GM19397 (cell line): ENCODE data around the gene CAMK4.
A peak's percentile ranks its signal among the peaks of the same experiment; 100 is the strongest.

Source experiments
- ATAC-seq: cut with Tn5 transposase; IDR thresholded peaks from one replicate; pipeline ENCODE4 v1.9.1; 2021; ENCODE audit warnings: mild to moderate bottlenecking, moderate library complexity; ENCODE audit not compliant: unreplicated experiment

Gene CAMK4

GRCh38 chr5:111223787-111224560 lies at the start of gene CAMK4:
Gene CAMK4 (plus strand): TSS chr5:111224384. CDS start chr5:111224484, 100 bp downstream.
- peak; percentile 86 for ATAC-seq

DNA sequence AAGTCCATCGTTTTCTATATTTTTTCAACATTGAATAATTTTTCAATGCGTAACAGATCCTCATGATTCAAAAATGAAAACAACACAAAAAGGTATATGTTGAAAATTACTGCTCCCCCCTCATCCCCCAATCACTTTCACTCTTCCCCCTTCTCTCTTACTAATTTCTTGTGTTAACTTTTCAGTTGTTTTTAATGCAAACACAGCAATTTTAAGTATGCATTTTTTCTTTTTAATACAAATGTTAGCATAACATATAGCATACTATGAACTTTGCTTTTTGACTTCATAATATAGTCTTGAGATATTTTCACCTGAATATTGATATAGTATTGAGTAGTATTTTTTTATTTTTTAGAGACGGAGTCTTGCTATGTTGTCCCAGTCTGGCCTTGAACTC lies 41.1 kb upstream of the CAMK4 start:
- ATAC-seq: no peak

- no peak for ATAC-seq
Measured at GRCh38 chr5:111187079-111187478, 37.1 kb upstream of the CAMK4 start.

GRCh38 chr5:111194053-111194452 lies 30.1 kb upstream of the CAMK4 start:
- no peak for ATAC-seq

DNA sequence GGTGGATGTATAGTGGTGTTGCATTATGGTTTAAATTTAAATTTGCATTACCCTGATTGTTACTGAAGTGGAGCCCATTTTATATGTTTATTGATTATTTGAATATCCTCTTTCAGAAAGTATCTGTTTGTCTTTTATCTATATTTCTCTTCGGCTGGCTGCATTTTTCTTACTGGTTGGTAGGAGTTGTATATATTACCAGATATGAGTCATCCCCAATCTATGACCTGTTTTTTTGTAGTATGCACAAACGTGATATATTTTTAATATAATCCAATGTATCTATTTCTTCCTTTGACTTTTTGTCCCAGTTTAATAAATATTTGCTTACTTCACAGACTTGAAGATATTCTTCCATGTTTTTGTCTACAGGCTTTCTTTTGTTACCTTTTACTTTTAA lies 29.3 kb upstream of the CAMK4 start:
- no peak for ATAC-seq

GRCh38 chr5:111197523-111197922 lies 26.7 kb upstream of the CAMK4 start:
- no peak for ATAC-seq

- ATAC-seq: no peak
Measured at GRCh38 chr5:111198281-111198966, 25.8 kb upstream of the CAMK4 start.

DNA sequence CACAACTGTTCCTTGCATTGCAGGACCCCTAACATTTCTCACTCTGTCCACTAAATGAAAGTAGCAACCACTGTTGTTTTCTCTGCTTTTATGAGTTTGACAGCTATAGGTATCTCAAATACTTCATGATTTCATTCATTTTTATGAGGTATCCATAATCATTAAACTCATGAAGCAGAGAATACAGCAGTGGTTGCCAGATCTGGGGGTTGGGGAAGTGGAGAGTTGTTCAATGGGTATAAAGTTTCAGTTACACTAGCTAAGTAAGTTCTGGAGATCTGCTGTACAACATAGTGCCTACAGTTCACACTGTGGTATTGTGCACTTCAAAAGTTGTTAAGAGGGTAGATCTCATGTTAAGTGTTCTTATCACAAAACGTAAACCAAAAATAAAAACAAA lies 23.4 kb upstream of the CAMK4 start:
- ATAC-seq: no peak

- ATAC-seq: no peak
Measured at GRCh38 chr5:111201705-111202104, 22.5 kb upstream of the CAMK4 start.

DNA sequence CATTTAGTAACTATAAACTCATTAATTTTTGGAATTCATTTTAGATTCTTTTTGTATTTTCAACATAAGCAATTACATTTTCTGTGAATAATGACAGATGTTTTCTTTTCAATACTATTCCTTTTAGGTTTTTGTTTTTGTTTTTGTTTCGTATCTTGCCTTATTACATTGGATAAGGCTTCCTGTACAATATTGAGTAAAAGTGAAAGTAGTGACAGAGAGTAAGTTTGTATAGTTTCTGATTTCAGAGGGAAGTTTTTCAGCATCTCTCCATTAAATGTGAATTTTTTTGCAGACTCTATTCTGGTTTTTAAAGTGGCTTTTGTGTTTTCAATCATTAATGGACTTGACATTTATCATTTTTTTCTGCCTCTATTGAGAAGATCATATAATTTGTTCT lies 12.8 kb upstream of the CAMK4 start:
- no peak for ATAC-seq

DNA sequence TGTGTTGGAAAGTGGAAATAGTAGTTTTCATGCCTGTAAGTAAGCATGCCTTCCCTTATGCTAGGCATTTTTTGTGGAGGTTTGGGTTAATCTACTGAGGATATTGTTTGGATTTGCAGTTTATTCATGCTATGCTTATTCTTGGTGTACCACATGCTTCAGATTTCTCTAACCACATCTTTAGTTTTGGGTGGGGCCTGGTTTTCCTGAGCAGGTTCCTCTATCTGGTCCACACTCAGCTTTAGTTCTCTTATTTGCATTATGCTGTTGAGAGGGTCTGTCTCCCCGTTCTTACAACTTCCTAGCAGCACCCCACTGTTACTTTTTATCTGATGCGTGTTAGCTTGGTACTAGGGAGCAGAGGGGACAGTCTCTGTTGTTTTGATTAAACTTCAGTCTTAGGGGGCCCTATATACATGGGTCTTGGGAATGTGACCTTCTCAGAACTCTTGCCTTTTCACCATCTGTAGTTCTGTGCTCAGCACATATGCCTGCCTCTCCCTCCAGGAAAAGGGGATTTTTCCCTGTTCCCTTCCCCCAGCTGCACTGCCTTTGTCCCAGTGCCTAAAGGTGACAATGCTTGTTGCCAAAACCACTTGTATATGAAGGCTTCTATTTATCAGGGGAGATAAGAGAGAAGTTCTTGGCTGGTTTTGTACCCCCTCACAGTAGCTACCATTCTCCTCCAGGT lies 10.0 kb upstream of the CAMK4 start:
- no peak for ATAC-seq

DNA sequence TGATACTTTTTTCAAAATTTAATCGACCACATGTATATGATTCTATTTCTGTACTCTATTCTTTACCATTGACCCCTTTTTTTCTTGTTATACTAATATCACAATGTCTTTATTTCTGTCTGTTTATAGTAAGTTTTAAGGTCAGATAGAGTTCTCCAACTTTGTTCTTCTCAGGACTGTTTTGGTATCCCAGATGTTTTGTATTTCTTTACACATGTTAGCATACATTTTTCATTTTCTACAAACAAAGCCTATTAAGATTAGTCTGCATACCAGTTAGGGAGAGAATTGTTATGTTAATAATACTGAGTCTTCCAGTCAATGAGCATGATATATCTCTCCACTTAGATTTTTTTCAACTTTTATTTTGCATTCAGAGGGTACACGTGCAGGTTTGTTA lies 8.2 kb upstream of the CAMK4 start:
- no peak for ATAC-seq

DNA sequence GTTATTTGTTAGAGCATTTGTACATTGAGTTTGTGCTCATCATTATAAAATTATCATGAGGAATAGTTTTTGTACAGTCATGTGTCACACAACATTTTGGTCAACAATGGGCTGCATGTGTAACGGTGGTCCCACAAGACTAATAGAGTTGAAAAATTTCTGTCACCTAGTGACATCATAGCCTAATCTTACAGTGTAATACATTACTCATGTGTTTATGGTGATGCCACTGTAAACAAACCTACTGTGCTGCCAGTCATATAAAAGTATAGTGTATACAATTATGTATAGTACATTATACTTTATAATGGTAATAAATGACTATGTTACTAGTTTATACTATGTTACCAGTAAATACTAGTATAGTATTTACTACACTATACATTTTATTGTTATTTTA lies 3.0 kb upstream of the CAMK4 start:
- ATAC-seq: no peak

DNA sequence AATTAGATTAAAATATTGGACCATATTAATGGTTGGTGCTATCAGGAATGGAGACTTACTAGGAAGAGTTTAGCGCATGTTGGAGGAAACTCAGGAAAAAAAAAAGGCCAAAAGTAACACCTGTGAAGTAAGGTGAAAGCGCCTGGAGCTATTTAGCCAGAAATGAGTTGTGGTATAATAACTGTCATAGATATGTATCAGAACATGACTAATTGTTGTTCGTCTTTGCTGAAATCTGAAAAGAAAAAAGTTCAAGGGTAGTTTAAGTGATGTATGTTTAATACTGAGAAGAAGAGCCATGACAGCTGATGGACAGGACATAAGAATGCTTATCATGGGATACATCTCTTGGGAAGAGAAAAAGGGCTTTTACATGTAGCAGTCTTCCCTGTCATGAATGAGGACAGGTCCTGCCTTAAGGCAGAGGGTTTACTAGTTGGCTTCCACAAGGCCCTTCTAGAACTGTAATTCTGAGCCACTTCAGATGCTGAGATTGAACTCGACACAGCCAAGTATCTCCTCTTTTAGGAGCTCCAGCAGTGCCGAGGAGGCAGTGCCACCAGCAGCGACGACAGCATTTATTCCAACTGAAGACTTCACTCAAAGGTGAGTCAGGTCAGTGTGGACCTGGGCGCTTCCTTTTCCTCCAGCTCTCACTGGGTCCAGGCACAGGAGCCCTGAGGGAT lies 940 bp upstream of the CAMK4 start:
- ATAC-seq: no peak

DNA sequence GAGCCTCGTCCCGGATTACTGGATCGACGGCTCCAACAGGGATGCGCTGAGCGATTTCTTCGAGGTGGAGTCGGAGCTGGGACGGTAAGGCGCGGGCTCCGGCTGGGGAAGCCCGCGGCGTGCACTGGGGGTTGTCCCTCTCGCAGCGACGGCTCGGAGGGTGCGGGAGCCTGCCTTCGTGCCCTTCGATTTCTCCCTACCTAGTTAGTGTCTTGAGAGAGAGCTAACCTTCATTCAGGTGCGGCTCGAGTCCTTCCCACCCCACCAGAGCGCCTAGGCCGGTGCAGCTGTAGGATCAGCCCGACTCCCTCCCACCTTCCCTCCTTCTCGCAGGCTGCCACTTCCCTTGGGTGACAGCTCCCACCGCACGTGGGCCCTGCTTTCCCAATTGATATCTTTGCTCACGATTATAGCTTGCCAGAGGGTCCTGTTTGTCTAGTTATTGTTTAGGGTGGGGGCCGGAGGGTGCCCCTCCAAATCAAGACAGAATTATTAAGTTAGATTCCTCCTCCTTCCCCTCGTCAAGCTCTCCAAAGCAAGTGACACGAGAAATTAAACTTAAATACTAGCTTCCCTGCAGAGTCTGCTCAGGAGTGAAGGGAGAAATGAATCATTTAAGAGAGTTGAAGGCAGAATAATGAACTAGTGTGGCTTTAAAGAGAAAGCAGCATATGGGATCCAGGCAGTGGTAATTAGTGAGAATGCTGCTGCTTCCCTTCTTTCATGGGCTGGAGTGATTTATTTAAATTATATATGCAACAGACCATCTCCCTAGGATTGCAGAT lies 569 bp downstream of the CAMK4 start:
- ATAC-seq: peak; percentile 37

DNA sequence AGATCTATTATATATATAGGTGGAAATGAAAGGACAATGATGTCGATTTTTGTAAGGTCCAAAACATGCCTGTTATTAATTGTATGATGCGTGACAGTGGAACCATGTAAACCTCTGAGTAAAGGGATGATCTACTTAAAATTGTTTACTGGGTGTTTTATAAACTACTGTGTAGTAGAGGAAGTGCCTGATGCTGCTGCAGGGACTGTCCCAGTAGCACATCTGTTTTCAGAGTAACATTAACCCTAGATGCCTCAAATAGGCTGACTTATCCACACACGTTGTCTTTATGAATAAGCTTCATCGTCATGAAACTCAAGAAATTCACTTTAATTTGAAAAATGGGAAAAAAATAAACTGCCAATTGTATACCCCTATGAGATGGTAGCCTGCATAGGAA lies 1.7 kb downstream of the CAMK4 start:
- no peak for ATAC-seq

GRCh38 chr5:111226556-111226955 lies 2.4 kb downstream of the CAMK4 start:
- no peak for ATAC-seq

DNA sequence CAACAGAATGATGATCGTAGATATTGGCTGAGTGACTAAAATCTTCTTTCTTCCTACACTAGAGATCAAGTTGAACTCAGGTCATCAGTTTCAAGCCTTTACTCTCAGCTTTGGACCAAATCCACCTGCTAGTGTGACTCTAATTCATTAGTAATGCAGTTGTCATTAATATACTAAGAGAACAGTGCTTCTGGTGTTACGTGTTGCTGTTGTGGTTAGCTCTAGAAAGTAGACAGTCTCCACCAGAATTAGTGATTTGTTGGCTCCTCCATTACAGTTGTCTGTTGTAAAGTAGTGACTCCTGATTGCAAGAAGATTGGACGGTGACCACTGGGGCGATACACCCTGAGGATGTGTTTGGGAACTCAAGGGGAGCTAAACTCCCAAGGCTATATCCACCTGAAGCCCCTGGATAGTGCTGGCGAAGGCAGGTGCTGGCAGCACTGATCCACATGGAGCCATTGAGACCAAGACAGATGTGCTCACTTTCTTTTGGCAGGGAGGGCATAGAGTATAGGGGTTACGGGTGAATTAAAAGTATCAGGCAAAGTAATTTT lies 3.1 kb downstream of the CAMK4 start:
- no peak for ATAC-seq

GRCh38 chr5:111227801-111228200 lies 3.6 kb downstream of the CAMK4 start:
- ATAC-seq: no peak

GRCh38 chr5:111228520-111229220 lies 4.5 kb downstream of the CAMK4 start:
- ATAC-seq: no peak
